Muscle of back (tissue), 11 donors: ENCODE results near the gene SEMA5B. TPM values are rescaled to one million over a fixed set of nuclear protein-coding genes. Genes with fewer than 3 reads are reported as not detected.
A peak's percentile ranks its signal among the peaks of the same experiment; 100 is the strongest.

Experiments used
- DNase-seq, 3 donors: peaks; one replicate each; pipeline versions ENCODE4 v3.0.0 to v3.0.0-alpha.2; 2013
- polyA plus RNA-seq, 10 donors: library from polyadenylated mRNA; unstranded; fragments of 120-200 nt; gene quantifications; one replicate each; pipeline ENCODE4 v1.2.1, GENCODE V29; 2013; ENCODE audit not compliant: insufficient read length in 10 of 10

The SEMA5B gene
- polyA plus RNA-seq, 10 donors = 17.2 to 35.6 (median 24.2) TPM

DNA sequence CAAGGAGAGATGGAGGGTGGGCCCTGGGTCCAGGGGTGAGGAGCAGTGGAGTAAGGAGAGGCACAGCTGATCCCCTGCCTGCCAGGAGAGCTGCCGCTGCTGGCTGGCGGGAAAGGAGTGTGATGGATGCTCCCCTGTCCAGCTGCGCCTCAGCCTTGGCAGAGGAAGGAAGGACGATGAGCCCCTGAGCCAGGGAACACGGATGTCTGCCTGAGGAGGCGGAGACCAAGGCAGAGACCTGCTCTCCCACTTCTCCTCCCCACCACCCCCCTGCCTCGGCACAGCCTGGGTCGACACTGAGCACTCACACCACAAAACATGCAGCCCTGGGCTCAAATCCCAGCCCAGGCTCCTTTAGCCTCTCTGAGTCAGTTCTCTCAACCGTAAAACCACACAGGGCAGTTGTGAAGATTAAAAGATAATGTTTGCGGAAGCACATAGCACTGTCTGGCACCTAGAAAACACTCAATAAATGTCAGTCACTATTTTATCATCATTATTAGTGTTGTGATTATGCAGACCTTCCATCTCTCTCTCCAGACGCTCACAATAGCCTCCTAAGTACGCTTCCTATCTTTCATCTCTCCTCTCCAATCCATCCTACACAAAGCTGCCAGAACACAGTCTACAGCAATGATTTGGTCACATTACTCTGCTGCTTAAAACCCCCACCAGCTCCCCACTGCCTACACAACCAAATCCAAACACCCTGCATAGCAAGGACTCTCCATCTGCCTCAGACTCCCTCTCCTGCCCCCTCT lies 52.2 kb downstream of the SEMA5B start:
- peak; percentile 75 to 93 (median 78) for DNase-seq

- DNase-seq = peak in 1 of 3 donors; percentile 63
These were observed 52.8 kb downstream of the SEMA5B start for GRCh38 chr3:122974764-122975162.

DNA sequence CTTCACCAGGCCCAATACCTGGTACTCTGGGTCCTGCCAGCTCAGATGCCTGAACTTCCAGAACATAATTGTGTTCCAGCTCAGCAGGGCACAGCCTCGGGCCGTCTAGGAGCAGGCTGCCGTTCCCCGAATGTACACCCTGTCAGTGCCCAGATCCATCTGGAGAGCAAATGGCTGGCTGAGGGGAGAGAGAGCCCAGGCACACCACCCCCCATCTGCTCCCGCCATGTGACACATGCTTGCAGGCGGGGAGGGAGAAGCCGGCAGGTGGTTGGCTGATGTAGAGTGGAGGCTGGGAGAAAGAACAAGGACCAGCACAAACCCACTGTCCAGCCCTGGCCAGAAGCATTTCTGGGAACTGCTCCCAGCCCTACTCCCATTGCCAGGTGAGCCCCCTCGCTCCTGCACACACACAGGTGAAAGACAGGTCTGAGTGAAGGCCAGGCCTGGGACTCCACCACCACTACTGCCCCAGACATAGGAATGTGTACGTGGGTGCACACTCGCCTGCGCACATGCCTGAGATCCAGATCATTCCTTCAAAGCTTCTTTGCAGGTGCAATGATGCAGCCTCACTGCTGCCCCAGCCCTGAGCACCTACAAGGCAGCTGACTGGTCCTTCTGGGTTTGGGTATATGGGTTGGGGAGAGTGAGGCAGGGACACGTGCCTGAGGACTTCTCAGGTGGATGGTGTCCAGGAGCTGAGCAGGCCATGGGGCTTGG lies 53.5 kb downstream of the SEMA5B start:
- peak in 2 of 3 donors; percentile 28 to 68 for DNase-seq

GRCh38 chr3:122972141-122972540 lies 55.4 kb downstream of the SEMA5B start:
- DNase-seq = no peak

- DNase-seq = peak; percentile 69 to 85 (median 70)
These were observed 57.7 kb downstream of the SEMA5B start for GRCh38 chr3:122969585-122970469.

- DNase-seq = no peak
These were observed 59.8 kb downstream of the SEMA5B start for GRCh38 chr3:122967765-122968164.

- DNase-seq = no peak
These were observed 60.2 kb downstream of the SEMA5B start for GRCh38 chr3:122967356-122967755.

DNA sequence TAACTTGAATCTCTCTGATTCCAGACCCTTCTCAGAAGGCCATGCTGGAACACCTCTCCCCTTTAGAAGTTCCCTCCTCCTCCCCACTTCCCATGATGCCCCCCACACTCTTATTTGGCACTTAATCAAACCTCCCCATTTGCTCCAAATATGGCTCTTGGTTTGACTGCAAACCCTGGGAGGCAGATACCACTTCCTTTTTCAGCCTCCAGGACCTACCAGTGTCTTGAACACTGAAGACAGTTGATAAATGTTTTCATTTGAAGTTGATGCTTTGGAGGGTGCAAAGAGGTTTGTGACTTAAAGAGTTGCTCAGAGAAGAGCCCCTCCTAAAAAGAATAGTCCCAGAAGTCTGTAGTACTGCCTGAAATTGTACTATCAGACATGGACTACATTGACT lies 61.5 kb downstream of the SEMA5B start:
- no peak for DNase-seq

GRCh38 chr3:122964811-122965210 lies 62.8 kb downstream of the SEMA5B start:
- DNase-seq = no peak

GRCh38 chr3:122962149-122962548 lies 65.4 kb downstream of the SEMA5B start:
- no peak for DNase-seq

GRCh38 chr3:122961146-122961545 lies 66.4 kb downstream of the SEMA5B start:
- DNase-seq = no peak

DNA sequence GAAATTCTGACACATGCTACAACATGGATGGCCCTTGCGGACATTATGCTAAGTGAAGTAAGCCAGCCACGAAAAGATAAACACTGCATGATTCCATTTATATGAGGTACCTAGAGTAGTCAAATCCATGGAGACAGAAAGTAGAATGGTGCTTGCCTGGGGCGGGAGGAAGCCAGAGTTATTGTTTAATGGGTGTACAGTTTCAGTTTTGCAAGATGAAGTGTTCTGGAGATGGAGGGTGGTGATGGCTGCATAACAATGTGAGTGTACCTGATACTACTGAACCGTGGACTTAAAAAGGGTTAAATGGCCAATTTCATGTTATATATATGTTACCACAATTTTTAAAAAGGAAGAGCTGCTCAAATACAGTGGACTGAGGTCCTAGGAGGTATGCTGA lies 66.9 kb downstream of the SEMA5B start:
- DNase-seq = no peak

GRCh38 chr3:122959339-122959738 lies 68.2 kb downstream of the SEMA5B start:
- DNase-seq = no peak

DNA sequence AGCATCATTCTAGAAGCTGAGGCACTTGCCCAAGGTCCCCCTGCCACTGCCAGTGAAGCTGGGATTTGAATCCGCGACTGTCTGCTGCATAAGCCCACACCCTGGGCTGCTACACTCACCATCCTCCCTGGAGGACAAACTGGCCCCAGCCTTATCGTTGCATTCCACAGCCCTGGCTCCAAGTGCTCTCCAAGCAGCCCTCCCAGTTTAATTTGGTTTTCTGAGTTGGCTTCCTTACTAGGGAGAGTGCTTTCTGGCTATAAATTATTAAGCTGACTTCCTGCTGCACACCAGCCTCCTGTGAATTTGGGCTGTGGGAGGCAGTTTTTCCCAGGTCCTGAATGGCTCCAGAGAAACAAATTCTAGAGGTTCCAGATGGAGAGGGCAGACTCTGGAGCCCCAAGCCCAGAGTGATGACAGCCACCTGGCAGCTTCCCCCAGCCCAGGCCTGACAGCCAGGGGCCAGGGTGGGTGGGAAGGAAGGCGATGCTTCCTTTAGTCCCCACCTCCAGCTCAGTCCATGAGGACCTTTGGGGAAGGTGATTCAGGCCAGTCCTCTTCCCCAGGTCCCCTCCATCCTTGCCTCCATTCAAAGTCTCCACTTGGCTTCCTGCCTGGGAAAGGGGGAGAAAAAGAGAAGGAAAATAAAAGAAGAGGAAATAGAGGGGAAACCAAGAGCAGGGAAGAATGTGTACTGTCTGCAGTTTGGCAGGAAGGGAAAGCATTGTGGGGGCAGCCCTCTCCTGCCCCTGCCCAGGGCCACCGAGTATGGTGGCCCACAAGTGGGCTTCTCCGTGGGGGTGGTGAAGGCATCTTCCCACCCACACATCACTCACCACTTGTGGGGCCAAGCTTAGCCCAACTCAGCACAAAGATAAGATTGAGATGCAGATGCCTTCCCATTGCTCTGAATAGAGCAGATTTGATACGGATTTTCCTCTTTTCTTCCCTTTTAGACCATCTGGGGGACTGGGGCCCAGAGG lies 69.6 kb downstream of the SEMA5B start:
- DNase-seq = peak; percentile 31 to 87 (median 53)

GRCh38 chr3:122956693-122957455 lies 70.7 kb downstream of the SEMA5B start:
- DNase-seq = no peak

DNA sequence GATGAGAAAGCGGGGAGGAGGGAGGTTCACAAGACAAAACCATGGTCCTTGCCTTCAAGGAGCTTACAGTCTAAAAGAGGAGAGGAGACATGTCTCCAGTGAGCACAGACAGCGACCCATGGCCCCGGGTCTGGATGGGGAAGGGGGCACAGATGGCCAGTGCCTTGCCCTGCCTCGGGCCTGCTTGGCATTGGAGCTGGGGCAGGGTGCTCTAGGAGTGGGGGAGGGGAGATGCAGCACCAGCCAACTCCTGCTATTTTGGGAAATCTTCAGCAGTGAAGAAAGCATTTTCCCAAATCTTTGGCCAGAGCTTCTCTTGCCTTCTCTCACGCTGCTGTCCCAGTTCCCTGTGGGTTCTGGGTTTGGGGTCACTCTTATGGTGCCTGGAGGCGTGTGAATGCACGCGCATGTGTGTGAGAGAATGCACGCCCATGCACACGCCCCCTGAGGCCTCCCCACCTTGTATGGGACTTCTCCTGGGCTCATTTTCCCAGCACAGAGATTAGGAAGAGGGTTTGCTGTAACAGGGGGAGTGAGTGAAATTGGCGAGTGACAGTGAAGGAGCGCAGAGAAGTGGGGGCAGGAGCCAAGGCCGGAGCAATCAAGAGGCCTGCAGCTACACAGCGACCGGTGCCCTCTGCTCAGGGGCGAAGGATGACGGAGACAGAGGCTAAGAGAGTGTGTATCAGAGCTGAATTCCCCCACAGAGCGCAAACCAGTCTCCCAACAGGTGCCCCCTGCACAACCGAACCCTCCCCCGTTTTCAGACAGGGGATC lies 71.5 kb downstream of the SEMA5B start:
- no peak for DNase-seq

DNA sequence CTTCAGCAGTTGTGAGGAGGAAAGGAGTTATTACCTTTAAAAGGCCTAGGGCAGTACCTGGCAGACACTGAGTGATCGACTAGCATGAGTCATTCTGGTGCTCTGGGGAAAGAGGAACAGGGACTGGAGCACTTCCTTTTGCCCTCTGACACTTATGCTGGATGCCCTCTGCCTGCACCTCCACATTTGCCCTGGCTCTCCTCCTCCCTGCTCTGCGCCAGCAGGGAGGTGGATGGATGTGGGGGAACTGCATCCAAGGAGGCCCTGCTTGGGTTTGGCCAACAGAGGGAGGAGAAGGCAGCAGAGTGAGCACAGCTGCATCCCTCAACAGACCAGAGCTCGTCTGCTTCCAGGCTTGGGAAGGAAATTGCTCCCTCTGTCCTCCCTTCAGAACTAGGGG lies 75.0 kb downstream of the SEMA5B start:
- DNase-seq = peak in 1 of 3 donors; percentile 78

GRCh38 chr3:122948408-122948807 lies 79.2 kb downstream of the SEMA5B start:
- DNase-seq = peak in 1 of 3 donors; percentile 61

DNA sequence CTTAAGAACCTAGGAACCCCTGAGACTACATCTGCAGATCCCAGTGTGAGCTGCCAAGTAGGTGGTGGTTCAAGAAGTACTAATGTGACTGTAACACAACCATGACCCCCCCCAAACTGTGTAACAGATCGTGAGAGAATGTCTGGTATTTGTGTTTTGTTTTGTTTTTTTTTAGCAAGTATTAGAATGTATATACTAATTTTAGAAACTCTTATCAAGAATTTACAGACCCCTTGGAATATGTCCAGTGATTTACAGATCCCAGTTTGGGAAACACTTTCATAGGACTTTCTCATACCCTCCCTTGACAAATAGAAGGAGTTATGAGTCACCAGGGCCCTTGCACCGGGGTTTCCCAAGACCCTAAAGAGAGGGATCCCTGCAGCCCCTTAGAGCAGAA lies 79.8 kb downstream of the SEMA5B start:
- no peak for DNase-seq
